ENCODE data around the gene SNRNP25. TPM values are rescaled to one million over a fixed set of nuclear protein-coding genes. Genes with fewer than 3 reads are reported as not detected.

SNRNP25 gene
- total RNA-seq, 1 experiment from 2014 or later: 21.2 TPM

DNA sequence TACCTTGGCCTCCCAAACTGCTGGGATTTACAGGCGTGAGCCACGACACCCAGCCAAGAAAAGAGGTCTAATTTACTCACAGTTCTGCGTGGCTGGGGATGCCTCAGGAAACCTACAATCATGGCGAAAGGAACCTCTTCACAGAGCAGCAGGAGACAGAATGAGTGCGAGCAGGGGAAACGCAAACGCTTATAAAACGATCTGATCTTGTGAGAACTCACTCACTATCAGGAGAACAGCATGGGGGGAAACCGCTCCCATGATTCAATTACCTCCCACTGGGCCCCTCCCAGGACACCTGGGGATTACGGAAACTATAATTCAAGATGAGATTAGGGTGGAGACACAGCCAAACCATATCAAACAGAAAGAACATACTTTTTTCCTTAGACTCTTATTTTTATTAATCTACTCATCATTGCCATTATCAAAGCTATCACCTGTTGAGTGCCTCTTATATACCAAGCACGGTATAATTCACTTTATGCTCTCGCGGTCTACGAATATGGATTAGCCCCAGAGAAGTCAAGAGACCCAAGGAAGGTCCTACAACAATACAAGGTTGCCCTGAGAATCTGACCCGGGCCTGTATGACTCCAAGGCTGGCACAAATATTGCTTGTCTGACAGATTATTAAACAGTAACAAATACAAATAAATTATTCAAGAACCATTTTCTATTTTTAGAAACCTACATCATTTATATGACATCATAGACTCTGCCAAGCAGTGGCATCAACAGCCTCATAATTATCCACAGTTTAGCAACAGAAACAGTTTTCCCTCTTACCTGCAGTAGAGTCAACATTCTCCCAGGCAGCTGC is 2.6 kb upstream of the SNRNP25 start:
- TSS peak; percentile 17 for BruUV-seq (replicated peaks)
- H3K36me3 Mint-ChIP-seq (ENCODE audit: insufficient read depth, unreplicated experiment): peaks cover 54% of the 10 kb centered on the region
- H3K27me3 Mint-ChIP-seq (ENCODE audit: insufficient read depth, unreplicated experiment): no peaks in the 10 kb centered on the region
- intact Hi-C loops (cut with micrococcal nuclease): no loop called here
- peak overlapping the region; percentile 54 for H3K27ac Mint-ChIP-seq (ENCODE audit: low read depth, unreplicated experiment)
- TF ChIP-seq, protein P1, sequence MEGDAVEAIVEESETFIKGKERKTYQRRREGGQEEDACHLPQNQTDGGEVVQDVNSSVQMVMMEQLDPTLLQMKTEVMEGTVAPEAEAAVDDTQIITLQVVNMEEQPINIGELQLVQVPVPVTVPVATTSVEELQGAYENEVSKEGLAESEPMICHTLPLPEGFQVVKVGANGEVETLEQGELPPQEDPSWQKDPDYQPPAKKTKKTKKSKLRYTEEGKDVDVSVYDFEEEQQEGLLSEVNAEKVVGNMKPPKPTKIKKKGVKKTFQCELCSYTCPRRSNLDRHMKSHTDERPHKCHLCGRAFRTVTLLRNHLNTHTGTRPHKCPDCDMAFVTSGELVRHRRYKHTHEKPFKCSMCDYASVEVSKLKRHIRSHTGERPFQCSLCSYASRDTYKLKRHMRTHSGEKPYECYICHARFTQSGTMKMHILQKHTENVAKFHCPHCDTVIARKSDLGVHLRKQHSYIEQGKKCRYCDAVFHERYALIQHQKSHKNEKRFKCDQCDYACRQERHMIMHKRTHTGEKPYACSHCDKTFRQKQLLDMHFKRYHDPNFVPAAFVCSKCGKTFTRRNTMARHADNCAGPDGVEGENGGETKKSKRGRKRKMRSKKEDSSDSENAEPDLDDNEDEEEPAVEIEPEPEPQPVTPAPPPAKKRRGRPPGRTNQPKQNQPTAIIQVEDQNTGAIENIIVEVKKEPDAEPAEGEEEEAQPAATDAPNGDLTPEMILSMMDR (IDR thresholded peaks at IDR 0.05; ENCODE audit: unreplicated experiment): no peak
- peak overlapping the region; percentile 98 for H3K4me3 Mint-ChIP-seq (ENCODE audit: unreplicated experiment)
- no peak for DNase-seq (ENCODE audit: unreplicated experiment)
- peaks cover 5% of the 10 kb centered on the region for H3K4me1 Mint-ChIP-seq (ENCODE audit: insufficient read depth, unreplicated experiment)
- H3K9me3 Mint-ChIP-seq (ENCODE audit: unreplicated experiment): no peaks in the 10 kb centered on the region
- POLR2A ChIA-PET: interaction anchor here (0.7 to 1.6 kb wide), 2 partner anchors 26 to 372 kb away, joined by 3 to 4 read pairs; no protein-coding TSS in a partner anchor
- CTCF ChIA-PET: no interaction called here

DNA sequence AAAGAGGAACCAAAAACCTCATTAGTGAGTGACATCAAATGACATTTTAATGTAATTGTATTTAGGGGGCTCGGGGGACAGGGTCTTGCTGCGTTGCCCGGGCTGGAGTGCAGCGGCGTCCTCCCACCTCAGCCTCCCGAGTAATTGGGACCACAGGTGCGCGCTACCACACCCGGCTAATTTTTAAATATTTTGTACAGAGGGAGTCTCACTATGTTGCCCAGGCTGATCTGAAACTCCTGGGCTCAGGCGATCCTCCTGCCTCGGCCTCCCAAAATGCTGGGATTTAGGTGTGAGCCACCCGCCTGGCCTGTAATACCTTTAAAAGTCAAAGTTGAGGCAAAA is 581 bp downstream of the SNRNP25 start:
- DNase-seq (ENCODE audit: unreplicated experiment): no peak
- TF ChIP-seq, protein P1 (IDR thresholded peaks at IDR 0.05; ENCODE audit: unreplicated experiment): no peak
- H3K27ac Mint-ChIP-seq (ENCODE audit: low read depth, unreplicated experiment): no peak overlapping the region
- POLR2A ChIA-PET: interaction anchor here (0.6 to 2.0 kb wide), 6 partner anchors 9 to 23 kb away, joined by 3 to 10 read pairs (median 6); partner anchors contain the start of gene RHBDF1
- BruUV-seq (replicated peaks): no TSS peak
- peaks cover 37% of the 10 kb centered on the region for H3K36me3 Mint-ChIP-seq (ENCODE audit: insufficient read depth, unreplicated experiment)
- H3K9me3 Mint-ChIP-seq (ENCODE audit: unreplicated experiment): no peaks in the 10 kb centered on the region
- H3K4me3 Mint-ChIP-seq (ENCODE audit: unreplicated experiment): peak overlapping the region; percentile 98
- CTCF ChIA-PET: interaction anchor here (1.0 kb wide), 2 partner anchors 15 to 17 kb away, joined by 3 read pairs; no protein-coding TSS in a partner anchor
- H3K4me1 Mint-ChIP-seq (ENCODE audit: insufficient read depth, unreplicated experiment): peaks cover 5% of the 10 kb centered on the region
- no peaks in the 10 kb centered on the region for H3K27me3 Mint-ChIP-seq (ENCODE audit: insufficient read depth, unreplicated experiment)
- intact Hi-C loops (cut with micrococcal nuclease): no loop called here

DNA sequence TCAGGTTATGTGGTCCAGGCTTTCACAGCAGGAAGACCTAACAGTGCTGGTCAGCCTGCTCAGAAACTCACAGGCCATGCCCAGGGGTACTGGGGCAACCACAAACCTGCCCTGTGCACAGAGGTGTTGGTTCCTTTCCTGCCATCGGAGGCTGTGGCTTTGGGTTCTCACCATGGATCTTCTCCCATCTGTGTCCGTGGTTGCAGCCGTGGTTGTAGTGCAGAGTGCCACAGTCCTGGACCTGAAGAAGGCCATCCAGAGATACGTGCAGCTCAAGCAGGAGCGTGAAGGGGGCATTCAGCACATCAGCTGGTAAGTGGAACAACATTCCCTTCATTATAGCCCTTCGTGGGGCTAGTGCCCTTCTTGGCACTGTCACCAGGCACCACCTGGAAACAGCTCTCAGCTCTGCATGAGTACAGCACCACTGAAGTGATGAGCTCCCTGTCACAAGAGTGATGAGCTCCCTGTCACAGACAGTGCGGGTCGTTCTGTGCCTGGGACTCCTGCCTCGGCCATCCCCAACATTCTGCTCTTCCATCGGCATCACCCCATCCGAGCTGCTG is 2.0 kb downstream of the SNRNP25 start:
- Mint-ChIP-seq H3K36me3 (ENCODE audit: insufficient read depth, unreplicated experiment) (peaks cover 37% of the 10 kb centered on the region), H3K27me3 (ENCODE audit: insufficient read depth, unreplicated experiment) (no peaks in the 10 kb centered on the region), H3K9me3 (ENCODE audit: unreplicated experiment) (no peaks in the 10 kb centered on the region), H3K27ac (ENCODE audit: low read depth, unreplicated experiment) (no peak overlapping the region), H3K4me3 (ENCODE audit: unreplicated experiment) (peak overlapping the region; percentile 36), H3K4me1 (ENCODE audit: insufficient read depth, unreplicated experiment) (peaks cover 5% of the 10 kb centered on the region)
- CTCF ChIA-PET: interaction anchor here (0.6 to 3.0 kb wide), 3 partner anchors 10 to 41 kb away, joined by 3 to 24 read pairs (median 5); no protein-coding TSS in a partner anchor
- POLR2A ChIA-PET: interaction anchor here (0.5 to 1.4 kb wide), 2 partner anchors 16 to 128 kb away, joined by 3 read pairs; no protein-coding TSS in a partner anchor
- DNase-seq (ENCODE audit: unreplicated experiment): no peak
- TF ChIP-seq, protein P1 (IDR thresholded peaks at IDR 0.05; ENCODE audit: unreplicated experiment): no peak
- no TSS peak for BruUV-seq (replicated peaks)
- intact Hi-C loops (cut with micrococcal nuclease): no loop called here

DNA sequence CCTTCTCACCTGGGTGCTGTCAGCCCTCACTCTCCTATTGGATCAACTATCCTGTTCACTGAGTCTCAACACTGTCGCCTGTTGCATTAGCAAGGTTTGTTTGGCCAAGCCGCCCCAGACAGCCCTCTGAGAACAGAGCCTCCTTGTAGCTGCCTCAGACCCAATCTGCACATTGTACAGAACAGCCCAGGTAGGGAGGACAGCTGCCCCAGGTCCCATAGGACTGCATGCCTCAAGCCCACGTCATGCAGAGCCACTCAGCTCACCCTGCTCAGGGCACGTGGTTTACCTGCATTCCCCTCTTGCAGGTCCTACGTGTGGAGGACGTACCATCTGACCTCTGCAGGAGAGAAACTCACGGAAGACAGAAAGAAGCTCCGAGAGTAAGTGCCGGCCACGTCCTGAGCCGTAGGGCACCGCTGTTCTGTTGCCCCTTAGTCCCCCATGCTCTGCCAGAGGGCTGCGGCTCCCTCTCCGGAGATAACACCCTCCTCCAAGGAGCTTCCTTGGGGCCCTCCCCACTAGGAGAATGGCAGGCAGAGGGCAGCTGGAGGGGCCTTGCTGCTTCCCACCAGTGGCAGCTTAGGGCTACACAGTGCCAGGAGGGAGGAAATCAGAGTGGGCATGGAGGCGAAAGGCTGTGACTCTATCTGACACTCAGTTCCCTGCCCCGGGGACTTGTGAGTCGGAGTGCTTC is 2.8 kb downstream of the SNRNP25 start:
- no peaks in the 10 kb centered on the region for H3K27me3 Mint-ChIP-seq (ENCODE audit: insufficient read depth, unreplicated experiment)
- no peak overlapping the region for H3K4me3 Mint-ChIP-seq (ENCODE audit: unreplicated experiment)
- peaks cover 5% of the 10 kb centered on the region for H3K4me1 Mint-ChIP-seq (ENCODE audit: insufficient read depth, unreplicated experiment)
- H3K27ac Mint-ChIP-seq (ENCODE audit: low read depth, unreplicated experiment): no peak overlapping the region
- no TSS peak for BruUV-seq (replicated peaks)
- DNase-seq (ENCODE audit: unreplicated experiment): no peak
- ChIA-PET CTCF (interaction anchor here (0.6 to 3.0 kb wide), 3 partner anchors 9 to 40 kb away, joined by 3 to 24 read pairs (median 5); no protein-coding TSS in a partner anchor), POLR2A (interaction anchor here (1.4 kb wide), 1 partner anchor 15 kb away, joined by 3 read pairs; no protein-coding TSS in a partner anchor)
- intact Hi-C loops (cut with micrococcal nuclease): no loop called here
- TF ChIP-seq, protein P1 (IDR thresholded peaks at IDR 0.05; ENCODE audit: unreplicated experiment): no peak
- peaks cover 36% of the 10 kb centered on the region for H3K36me3 Mint-ChIP-seq (ENCODE audit: insufficient read depth, unreplicated experiment)
- H3K9me3 Mint-ChIP-seq (ENCODE audit: unreplicated experiment): no peaks in the 10 kb centered on the region
